Endothelial cell of umbilical vein (primary cell): ENCODE results near the gene LARP6.

Experiments used
- CTCF ChIP-seq, 2 donors: IDR thresholded peaks; 1 replicate in 1 of 2; 2 replicates in 1 of 2; pipeline ENCODE4 v1.5.1; 2011; ENCODE audit warnings: low read length in 2 of 2, mild to moderate bottlenecking in 2 of 2, moderate library complexity in 2 of 2, control low read depth in 1 of 2, inconsistent platforms in 1 of 2, low read depth in 1 of 2; ENCODE audit not compliant: insufficient read depth in 1 of 2; ENCODE audit errors: extremely low read depth in 1 of 2
- EZH2 ChIP-seq: IDR thresholded peaks from 2 replicates; pipeline ENCODE4 v1.6.1; 2012; ENCODE audit warnings: borderline replicate concordance, low read depth, mild to moderate bottlenecking, moderate library complexity, low read length, inconsistent platforms; ENCODE audit not compliant: severe bottlenecking
- POLR2A ChIP-seq: IDR thresholded peaks from 2 replicates; pipeline ENCODE4 v1.6.1; 2012; ENCODE audit warnings: low read depth, mild to moderate bottlenecking, control low read depth, low read length

- TF ChIP-seq CTCF (IDR thresholded peaks at IDR 0.05; ENCODE audit: extremely low read depth in 1 of 2, insufficient read depth in 1 of 2, low read depth in 1 of 2, low read length in 2 of 2) (no peak), POLR2A (no peak), EZH2 (no peak)
Measured at GRCh38 chr15:70835841-70836240, 18.1 kb downstream of the LARP6 start.
